ENCODE results near the gene SMG5.

SMG5 gene

GRCh38 chr1:156281693-156282478, 739 bp downstream of the SMG5 start:
- DNase-seq = peak; percentile 34

GRCh38 chr1:156281281-156281680, 1.3 kb downstream of the SMG5 start:
- DNase-seq = peak; percentile 34

GRCh38 chr1:156279837-156280236, 2.8 kb downstream of the SMG5 start:
- no peak for DNase-seq

- no peak for DNase-seq
Observed at GRCh38 chr1:156276966-156277381, 5.7 kb downstream of the SMG5 start.

GRCh38 chr1:156276532-156276931, 6.1 kb downstream of the SMG5 start:
- DNase-seq = no peak

GRCh38 chr1:156270314-156270713, 12.3 kb downstream of the SMG5 start:
- DNase-seq = no peak

- DNase-seq = no peak
Observed at GRCh38 chr1:156268336-156268735, 14.3 kb downstream of the SMG5 start.

- no peak for DNase-seq
Observed at GRCh38 chr1:156266051-156266450, 16.6 kb downstream of the SMG5 start.

GRCh38 chr1:156263288-156263655, 19.4 kb downstream of the SMG5 start:
- no peak for DNase-seq

- DNase-seq = no peak
Observed at GRCh38 chr1:156262461-156263287, 20.0 kb downstream of the SMG5 start.

- DNase-seq = no peak
Observed at GRCh38 chr1:156260896-156261295, 21.7 kb downstream of the SMG5 start.

GRCh38 chr1:156259805-156260204, 22.8 kb downstream of the SMG5 start:
- no peak for DNase-seq

- no peak for DNase-seq
Observed at GRCh38 chr1:156258859-156259258, 23.8 kb downstream of the SMG5 start.

- no peak for DNase-seq
Observed at GRCh38 chr1:156257711-156258110, 24.9 kb downstream of the SMG5 start.

GRCh38 chr1:156253634-156254033, 29.0 kb downstream of the SMG5 start:
- no peak for DNase-seq

- no peak for DNase-seq
Observed at GRCh38 chr1:156251527-156251926, 31.1 kb downstream of the SMG5 start.

GRCh38 chr1:156249593-156249992, 33.0 kb downstream of the SMG5 start:
- DNase-seq = no peak

- no peak for DNase-seq
Observed at GRCh38 chr1:156248323-156248683, 34.3 kb downstream of the SMG5 start.

GRCh38 chr1:156247460-156248322, 34.9 kb downstream of the SMG5 start, which contains the start of gene PAQR6:
PAQR6 (minus strand) TSS chr1:156248056; CDS start chr1:156246731, 1,325 bp downstream.
- no peak for DNase-seq

- DNase-seq = no peak
Observed at GRCh38 chr1:156246781-156247459, 35.7 kb downstream of the SMG5 start.

GRCh38 chr1:156246241-156246780, 36.3 kb downstream of the SMG5 start:
- no peak for DNase-seq
